ENCODE measurements around the gene MATN4.

The MATN4 gene

GRCh38 chr20:45313943-45314342 is 5.8 kb upstream of the MATN4 start:
- no peaks in the 10 kb centered on the region for H4K20me1 ChIP-seq (ENCODE audit: insufficient read depth, low read length)

DNA sequence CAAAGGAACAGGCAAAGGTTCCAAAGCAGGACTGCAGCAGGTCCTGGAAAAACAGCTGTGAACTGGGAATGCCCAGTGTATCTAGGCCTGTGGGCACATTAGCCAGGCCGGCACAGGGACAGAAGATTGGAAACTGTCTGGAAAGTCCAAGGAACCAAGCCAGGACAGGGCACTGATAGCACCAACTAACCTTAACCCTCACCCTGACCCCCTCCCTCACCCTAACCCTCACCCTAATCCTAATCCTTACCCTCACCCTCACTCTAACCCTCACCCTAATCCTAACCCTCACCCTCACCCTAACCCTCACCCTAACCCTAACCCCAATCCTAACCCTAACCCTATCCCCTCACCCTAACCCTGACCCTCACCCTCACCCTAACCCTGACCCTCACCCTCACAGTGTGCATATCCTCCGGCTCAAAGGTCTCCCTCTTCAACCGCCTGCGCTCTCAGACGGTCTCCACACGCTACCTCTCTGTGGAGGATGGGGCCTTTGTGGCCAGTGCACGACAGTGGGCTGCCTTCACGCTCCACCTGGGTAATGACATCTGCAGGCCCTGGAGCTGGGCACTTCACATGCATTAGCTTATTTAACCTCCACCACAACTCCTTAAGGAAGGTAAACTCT is 5.1 kb upstream of the MATN4 start:
- no peak overlapping the region for H3K27ac ChIP-seq (ENCODE audit: low read depth, low read length, poor library complexity, severe bottlenecking)
- no peaks in the 10 kb centered on the region for H3K79me2 ChIP-seq (ENCODE audit: insufficient read depth, low read length)
- H3K4me2 ChIP-seq (ENCODE audit: low read length), result no peak overlapping the region
- no peaks in the 10 kb centered on the region for H3K27me3 ChIP-seq (ENCODE audit: insufficient read depth, low read length)
- no peaks in the 10 kb centered on the region for H3K9me3 ChIP-seq (ENCODE audit: low read length)
- no peaks in the 10 kb centered on the region for H3K4me1 ChIP-seq (ENCODE audit: insufficient read depth, low read length, severe bottlenecking)
- no peaks in the 10 kb centered on the region for H4K20me1 ChIP-seq (ENCODE audit: insufficient read depth, low read length)
- H2AFZ ChIP-seq (ENCODE audit: low read length), result no peak overlapping the region
- no peaks in the 10 kb centered on the region for H3K36me3 ChIP-seq (ENCODE audit: insufficient read depth, low read length)
- no peak for TF ChIP-seq EZH2 (IDR thresholded peaks at IDR 0.05; ENCODE audit: borderline replicate concordance, low read length)
- TF ChIP-seq, protein P1, sequence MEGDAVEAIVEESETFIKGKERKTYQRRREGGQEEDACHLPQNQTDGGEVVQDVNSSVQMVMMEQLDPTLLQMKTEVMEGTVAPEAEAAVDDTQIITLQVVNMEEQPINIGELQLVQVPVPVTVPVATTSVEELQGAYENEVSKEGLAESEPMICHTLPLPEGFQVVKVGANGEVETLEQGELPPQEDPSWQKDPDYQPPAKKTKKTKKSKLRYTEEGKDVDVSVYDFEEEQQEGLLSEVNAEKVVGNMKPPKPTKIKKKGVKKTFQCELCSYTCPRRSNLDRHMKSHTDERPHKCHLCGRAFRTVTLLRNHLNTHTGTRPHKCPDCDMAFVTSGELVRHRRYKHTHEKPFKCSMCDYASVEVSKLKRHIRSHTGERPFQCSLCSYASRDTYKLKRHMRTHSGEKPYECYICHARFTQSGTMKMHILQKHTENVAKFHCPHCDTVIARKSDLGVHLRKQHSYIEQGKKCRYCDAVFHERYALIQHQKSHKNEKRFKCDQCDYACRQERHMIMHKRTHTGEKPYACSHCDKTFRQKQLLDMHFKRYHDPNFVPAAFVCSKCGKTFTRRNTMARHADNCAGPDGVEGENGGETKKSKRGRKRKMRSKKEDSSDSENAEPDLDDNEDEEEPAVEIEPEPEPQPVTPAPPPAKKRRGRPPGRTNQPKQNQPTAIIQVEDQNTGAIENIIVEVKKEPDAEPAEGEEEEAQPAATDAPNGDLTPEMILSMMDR (IDR thresholded peaks at IDR 0.05; ENCODE audit: low read length), result no peak
- H3K9me2 ChIP-seq (ENCODE audit: low read depth, low read length), result no peaks in the 10 kb centered on the region
- no peak overlapping the region for H3K9ac ChIP-seq (ENCODE audit: low read length)
- no peak overlapping the region for H3K4me3 ChIP-seq (ENCODE audit: low read depth, low read length, poor library complexity, severe bottlenecking)
- H3F3A ChIP-seq (ENCODE audit: insufficient read depth, low read length), result no peaks in the 10 kb centered on the region

More at GRCh38 chr20:45313943-45314342, 5.8 kb upstream of the MATN4 start:
- Histone ChIP-seq H3K36me3 (ENCODE audit: insufficient read depth, low read length) (no peaks in the 10 kb centered on the region), H3K79me2 (ENCODE audit: insufficient read depth, low read length) (no peaks in the 10 kb centered on the region), H3K9ac (ENCODE audit: low read length) (no peak overlapping the region), H3K27ac (ENCODE audit: low read depth, low read length, poor library complexity, severe bottlenecking) (no peak overlapping the region), H3K27me3 (ENCODE audit: insufficient read depth, low read length) (no peaks in the 10 kb centered on the region), H2AFZ (ENCODE audit: low read length) (no peak overlapping the region), H3K9me2 (ENCODE audit: low read depth, low read length) (no peaks in the 10 kb centered on the region), H3F3A (ENCODE audit: insufficient read depth, low read length) (no peaks in the 10 kb centered on the region), H3K4me3 (ENCODE audit: low read depth, low read length, poor library complexity, severe bottlenecking) (no peak overlapping the region), H3K4me1 (ENCODE audit: insufficient read depth, low read length, severe bottlenecking) (no peaks in the 10 kb centered on the region), H3K9me3 (ENCODE audit: low read length) (no peaks in the 10 kb centered on the region), H3K4me2 (ENCODE audit: low read length) (no peak overlapping the region)
- no peak for TF ChIP-seq EZH2 (IDR thresholded peaks at IDR 0.05; ENCODE audit: borderline replicate concordance, low read length)
- TF ChIP-seq, protein P1 (IDR thresholded peaks at IDR 0.05; ENCODE audit: low read length), result no peak

GRCh38 chr20:45312241-45312640 is 4.1 kb upstream of the MATN4 start:
- no peaks in the 10 kb centered on the region for H3K4me1 ChIP-seq (ENCODE audit: insufficient read depth, low read length, severe bottlenecking)
- H3K27ac ChIP-seq (ENCODE audit: low read depth, low read length, poor library complexity, severe bottlenecking), result no peak overlapping the region
- H3K27me3 ChIP-seq (ENCODE audit: insufficient read depth, low read length), result no peaks in the 10 kb centered on the region
- no peaks in the 10 kb centered on the region for H3K36me3 ChIP-seq (ENCODE audit: insufficient read depth, low read length)
- no peaks in the 10 kb centered on the region for H3K79me2 ChIP-seq (ENCODE audit: insufficient read depth, low read length)
- H3K4me2 ChIP-seq (ENCODE audit: low read length), result no peak overlapping the region
- H3K4me3 ChIP-seq (ENCODE audit: low read depth, low read length, poor library complexity, severe bottlenecking), result no peak overlapping the region
- no peaks in the 10 kb centered on the region for H4K20me1 ChIP-seq (ENCODE audit: insufficient read depth, low read length)
- no peak overlapping the region for H3K9ac ChIP-seq (ENCODE audit: low read length)
- H3F3A ChIP-seq (ENCODE audit: insufficient read depth, low read length), result no peaks in the 10 kb centered on the region
- no peak overlapping the region for H2AFZ ChIP-seq (ENCODE audit: low read length)
- TF ChIP-seq, protein P1 (IDR thresholded peaks at IDR 0.05; ENCODE audit: low read length), result no peak
- no peak for TF ChIP-seq EZH2 (IDR thresholded peaks at IDR 0.05; ENCODE audit: borderline replicate concordance, low read length)
- H3K9me2 ChIP-seq (ENCODE audit: low read depth, low read length), result no peaks in the 10 kb centered on the region
- no peaks in the 10 kb centered on the region for H3K9me3 ChIP-seq (ENCODE audit: low read length)
